Stimulated activated CD4-positive, alpha-beta T cell treated with anti-CD3 and anti-CD28 coated beads, Interleukin-15, amount 100 ng/mL, for 24 hours (primary cell): ENCODE measurements around the gene SLIT1.
A peak's percentile ranks its signal among the peaks of the same experiment; 100 is the strongest.

Source experiments
- DNase-seq: peaks from one replicate; pipeline ENCODE4 v3.0.0-alpha.2; 2020

Gene SLIT1

GRCh38 chr10:96992721-96993120 is 193.0 kb downstream of the SLIT1 start:
- no peak for DNase-seq

- DNase-seq, result no peak
Measured at GRCh38 chr10:96991313-96991841, 194.4 kb downstream of the SLIT1 start.

GRCh38 chr10:96988426-96988825 is 197.3 kb downstream of the SLIT1 start:
- no peak for DNase-seq

- no peak for DNase-seq
Measured at GRCh38 chr10:96987842-96988175, 197.9 kb downstream of the SLIT1 start.

GRCh38 chr10:96987141-96987841 is 198.5 kb downstream of the SLIT1 start:
- no peak for DNase-seq

GRCh38 chr10:96986200-96986856 is 199.4 kb downstream of the SLIT1 start:
- no peak for DNase-seq

GRCh38 chr10:96984541-96985131 is 201.1 kb downstream of the SLIT1 start:
- no peak for DNase-seq

GRCh38 chr10:96982149-96982930 is 203.4 kb downstream of the SLIT1 start:
- DNase-seq, result no peak

GRCh38 chr10:96978621-96979154 is 207.1 kb downstream of the SLIT1 start:
- peak; percentile 12 for DNase-seq

GRCh38 chr10:96975136-96975535 is 210.6 kb downstream of the SLIT1 start:
- no peak for DNase-seq

GRCh38 chr10:96973809-96974747 is 211.7 kb downstream of the SLIT1 start:
- no peak for DNase-seq

- no peak for DNase-seq
Measured at GRCh38 chr10:96972264-96972663, 213.5 kb downstream of the SLIT1 start.

- no peak for DNase-seq
Measured at GRCh38 chr10:96971324-96971723, 214.4 kb downstream of the SLIT1 start.

- DNase-seq, result no peak
Measured at GRCh38 chr10:96968682-96969423, 216.9 kb downstream of the SLIT1 start.

GRCh38 chr10:96967847-96968246 is 217.9 kb downstream of the SLIT1 start:
- DNase-seq, result no peak

- no peak for DNase-seq
Measured at GRCh38 chr10:96964131-96964530, 221.6 kb downstream of the SLIT1 start.

GRCh38 chr10:96960872-96961271 is 224.9 kb downstream of the SLIT1 start:
- DNase-seq, result no peak

- no peak for DNase-seq
Measured at GRCh38 chr10:96959733-96960132, 226.0 kb downstream of the SLIT1 start.

GRCh38 chr10:96958071-96958470 is 227.7 kb downstream of the SLIT1 start:
- no peak for DNase-seq

- no peak for DNase-seq
Measured at GRCh38 chr10:96955794-96956193, 230.0 kb downstream of the SLIT1 start.

- no peak for DNase-seq
Measured at GRCh38 chr10:96951954-96952353, 233.8 kb downstream of the SLIT1 start.
